Mononuclear cell (primary cell): ENCODE measurements around the gene WWTR1. TPM values are rescaled to one million over a fixed set of nuclear protein-coding genes. Genes with fewer than 3 reads are reported as not detected.

Experiments used
- H3K27me3 ChIP-seq: 2 replicates; pipeline ENCODE4 v1.6.0; 2011; ENCODE audit warnings: low read length, control low read depth; ENCODE audit not compliant: insufficient read depth
- H3K4me1 ChIP-seq: 2 replicates; pipeline ENCODE4 v1.5.1; 2011; ENCODE audit warnings: mild to moderate bottlenecking, low read length, control low read depth; ENCODE audit not compliant: insufficient read depth
- H3K4me3 ChIP-seq: 2 replicates; pipeline ENCODE4 v1.5.1; 2011; ENCODE audit warnings: mild to moderate bottlenecking, low read length, moderate library complexity
- H3K9me3 ChIP-seq: 2 replicates; pipeline ENCODE4 v1.5.1; 2011; ENCODE audit warnings: low read depth, mild to moderate bottlenecking, control low read depth, low read length
- total RNA-seq: library from RNA; depleted of rRNA; stranded (reverse); fragments of >200 nt; gene quantifications from one replicate; pipeline ENCODE4 v1.2.3, GENCODE V29; 2012

Gene WWTR1
- total RNA-seq, 1 donor: 0.31 TPM

DNA sequence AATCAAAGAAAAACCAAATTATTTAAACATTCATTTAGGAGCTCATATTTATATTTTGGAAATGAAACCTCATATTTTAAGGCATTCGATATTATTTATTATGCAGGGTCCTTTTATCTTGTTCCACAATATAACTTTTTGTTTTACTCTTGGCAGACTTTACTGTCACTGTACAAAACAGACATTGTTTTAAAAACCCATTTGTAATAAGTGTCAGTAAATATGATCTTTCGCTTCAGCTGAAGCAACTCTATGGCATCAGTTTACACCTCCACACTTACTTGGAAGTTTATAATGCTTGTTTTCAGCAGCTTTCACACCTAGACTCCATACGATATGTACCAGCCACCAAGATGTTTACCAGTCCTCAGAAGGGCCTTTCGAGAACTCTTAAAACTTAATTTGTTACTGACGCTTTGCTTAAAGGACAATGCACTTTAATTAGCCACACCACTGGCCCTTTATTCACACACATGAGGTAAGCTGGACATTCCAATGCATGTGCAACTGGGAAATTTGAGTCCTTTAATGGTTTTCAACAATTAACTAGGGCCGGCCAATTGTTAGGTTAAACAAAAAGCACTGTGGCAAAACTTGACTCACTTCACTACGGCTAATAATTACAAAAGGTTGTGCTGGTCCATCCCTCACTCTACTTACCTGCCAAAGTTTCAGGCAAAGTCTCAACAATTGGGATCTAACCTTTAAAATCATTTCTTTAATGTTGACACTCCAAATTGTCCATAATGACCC lies 16.7 kb downstream of the WWTR1 start:
- no peak overlapping the region for H3K4me3 ChIP-seq
- peaks cover 17% of the 10 kb centered on the region for H3K27me3 ChIP-seq
- no peaks in the 10 kb centered on the region for H3K4me1 ChIP-seq
- no peaks in the 10 kb centered on the region for H3K9me3 ChIP-seq

GRCh38 chr3:149639093-149639486 lies 18.7 kb downstream of the WWTR1 start:
- Histone ChIP-seq H3K9me3 (no peaks in the 10 kb centered on the region), H3K4me1 (no peaks in the 10 kb centered on the region), H3K27me3 (peaks cover 27% of the 10 kb centered on the region), H3K4me3 (no peak overlapping the region)

- H3K27me3 ChIP-seq: peaks cover 33% of the 10 kb centered on the region
- no peaks in the 10 kb centered on the region for H3K9me3 ChIP-seq
- H3K4me3 ChIP-seq: no peak overlapping the region
- no peaks in the 10 kb centered on the region for H3K4me1 ChIP-seq
Measured at GRCh38 chr3:149638228-149639092, 19.4 kb downstream of the WWTR1 start.

GRCh38 chr3:149635396-149635795 lies 22.4 kb downstream of the WWTR1 start:
- peaks cover 56% of the 10 kb centered on the region for H3K27me3 ChIP-seq
- no peaks in the 10 kb centered on the region for H3K9me3 ChIP-seq
- H3K4me3 ChIP-seq: no peak overlapping the region
- no peaks in the 10 kb centered on the region for H3K4me1 ChIP-seq

- H3K27me3 ChIP-seq: peaks cover 59% of the 10 kb centered on the region
- H3K4me3 ChIP-seq: no peak overlapping the region
- no peaks in the 10 kb centered on the region for H3K9me3 ChIP-seq
- H3K4me1 ChIP-seq: no peaks in the 10 kb centered on the region
Measured at GRCh38 chr3:149634573-149634972, 23.3 kb downstream of the WWTR1 start.

- Histone ChIP-seq H3K27me3 (peaks cover 64% of the 10 kb centered on the region), H3K4me3 (no peak overlapping the region), H3K9me3 (no peaks in the 10 kb centered on the region), H3K4me1 (no peaks in the 10 kb centered on the region)
Measured at GRCh38 chr3:149634072-149634471, 23.8 kb downstream of the WWTR1 start.

DNA sequence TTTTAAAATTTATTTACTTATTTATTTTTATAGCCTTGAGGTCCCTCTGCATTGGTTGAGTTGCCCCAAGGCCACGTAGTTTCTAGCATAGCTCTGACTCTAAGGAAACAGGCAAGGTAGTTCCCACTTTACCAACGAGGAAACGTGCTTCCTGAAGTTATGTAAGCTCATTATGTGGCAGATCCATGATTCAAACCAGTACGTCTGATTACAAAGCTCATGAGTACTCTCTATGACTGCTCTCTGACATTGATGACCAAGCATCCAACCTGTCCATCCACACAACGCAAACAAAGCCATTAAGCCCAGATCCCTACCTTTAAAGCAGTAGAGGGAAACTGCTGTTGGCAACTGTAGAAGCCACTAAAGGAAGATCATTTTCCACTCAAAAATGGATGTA lies 25.6 kb downstream of the WWTR1 start:
- Histone ChIP-seq H3K9me3 (no peaks in the 10 kb centered on the region), H3K4me1 (no peaks in the 10 kb centered on the region), H3K4me3 (no peak overlapping the region), H3K27me3 (peaks cover 61% of the 10 kb centered on the region)

DNA sequence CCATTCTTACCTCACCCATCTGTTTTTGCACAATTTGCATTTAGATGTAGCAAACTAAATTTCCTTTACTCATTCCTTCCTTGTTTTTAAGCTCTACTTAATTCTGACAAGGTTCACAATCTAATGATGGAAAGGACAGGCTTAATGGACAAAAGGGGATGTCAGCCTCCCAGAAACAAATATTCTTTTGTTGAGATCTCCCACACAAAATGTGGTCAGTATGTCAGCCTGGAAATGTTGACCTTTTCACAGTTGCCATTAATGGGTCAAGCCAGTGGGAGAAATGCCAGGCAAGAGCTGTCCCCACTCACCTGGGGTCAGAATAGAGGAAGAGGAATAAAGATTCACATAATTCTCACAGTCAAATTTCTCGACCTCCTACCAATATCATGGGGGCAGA lies 27.0 kb downstream of the WWTR1 start:
- Histone ChIP-seq H3K4me3 (no peak overlapping the region), H3K9me3 (no peaks in the 10 kb centered on the region), H3K27me3 (peaks cover 71% of the 10 kb centered on the region), H3K4me1 (no peaks in the 10 kb centered on the region)

DNA sequence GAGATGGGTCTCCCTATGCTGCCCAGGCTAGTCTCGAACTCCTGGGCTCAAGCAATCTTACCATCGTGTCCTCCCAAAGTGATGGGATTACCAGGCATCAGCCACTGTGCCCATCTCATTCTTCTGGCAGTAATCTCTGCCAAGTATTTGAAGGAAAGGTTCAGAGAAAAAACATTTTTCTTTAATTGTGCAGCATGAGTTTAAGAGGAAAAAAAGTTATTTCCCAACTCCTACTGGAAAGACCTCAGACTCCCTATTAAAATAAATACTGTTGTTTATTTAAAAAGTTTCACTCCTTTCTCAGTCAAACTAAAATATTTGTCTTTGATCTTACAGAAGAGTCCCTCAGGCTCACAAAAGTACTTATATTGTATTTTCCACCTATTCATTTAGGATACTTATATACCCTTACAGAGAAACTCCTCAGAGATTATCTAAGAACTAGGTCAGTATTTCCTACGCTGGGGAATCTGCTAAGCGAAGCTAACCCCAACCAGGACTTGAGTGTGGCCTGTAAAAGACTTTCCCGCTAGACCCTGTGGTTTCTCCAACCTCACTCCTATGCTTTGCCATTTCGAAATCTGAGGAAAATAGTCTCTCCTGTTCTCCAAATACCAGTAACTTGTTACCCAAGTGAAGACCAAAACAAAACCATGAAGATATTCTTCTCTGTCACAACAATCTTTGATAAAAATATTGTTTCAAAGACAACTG lies 28.7 kb downstream of the WWTR1 start:
- Histone ChIP-seq H3K4me3 (no peak overlapping the region), H3K4me1 (no peaks in the 10 kb centered on the region), H3K27me3 (peaks cover 70% of the 10 kb centered on the region), H3K9me3 (no peaks in the 10 kb centered on the region)

DNA sequence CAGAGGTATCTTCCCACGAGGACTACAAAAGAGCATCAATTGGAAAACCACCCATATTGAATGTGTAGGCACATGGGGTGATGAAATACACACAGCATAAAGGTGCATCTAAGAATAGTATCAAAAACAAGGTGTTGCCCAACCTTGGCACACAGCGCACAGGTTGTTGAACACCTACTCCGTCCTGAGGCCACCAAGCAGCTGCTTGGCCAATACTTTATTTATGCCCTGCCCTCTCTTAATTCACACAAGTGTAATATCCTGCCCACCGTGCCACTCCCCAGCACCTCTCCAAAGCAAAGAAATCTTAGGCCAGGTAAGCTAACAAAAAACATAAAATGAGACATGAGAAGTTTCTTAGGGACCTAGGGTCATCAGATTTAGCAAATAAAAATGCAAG lies 31.2 kb downstream of the WWTR1 start:
- Histone ChIP-seq H3K4me3 (no peak overlapping the region), H3K27me3 (peaks cover 55% of the 10 kb centered on the region), H3K9me3 (no peaks in the 10 kb centered on the region), H3K4me1 (peaks cover 4% of the 10 kb centered on the region)

DNA sequence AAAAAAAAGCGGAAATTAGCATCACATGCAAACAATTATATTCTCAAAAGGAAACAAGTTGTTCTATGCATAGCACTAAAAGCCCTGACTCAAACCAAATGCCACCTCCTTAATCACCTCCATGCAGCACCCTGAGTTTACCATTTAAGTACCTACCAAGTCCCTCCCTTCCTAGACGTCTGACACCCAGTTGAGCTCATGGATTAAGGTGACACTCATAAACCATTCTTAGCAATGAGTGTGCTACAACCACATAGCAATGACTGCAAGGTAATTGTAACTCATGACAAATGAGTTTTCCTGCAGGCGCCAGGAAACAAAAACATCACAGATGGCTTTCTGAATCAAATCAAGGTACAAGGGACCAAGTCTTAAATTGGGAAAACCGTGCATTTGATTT lies 32.0 kb downstream of the WWTR1 start:
- Histone ChIP-seq H3K4me3 (no peak overlapping the region), H3K9me3 (no peaks in the 10 kb centered on the region), H3K4me1 (peaks cover 4% of the 10 kb centered on the region), H3K27me3 (peaks cover 54% of the 10 kb centered on the region)

DNA sequence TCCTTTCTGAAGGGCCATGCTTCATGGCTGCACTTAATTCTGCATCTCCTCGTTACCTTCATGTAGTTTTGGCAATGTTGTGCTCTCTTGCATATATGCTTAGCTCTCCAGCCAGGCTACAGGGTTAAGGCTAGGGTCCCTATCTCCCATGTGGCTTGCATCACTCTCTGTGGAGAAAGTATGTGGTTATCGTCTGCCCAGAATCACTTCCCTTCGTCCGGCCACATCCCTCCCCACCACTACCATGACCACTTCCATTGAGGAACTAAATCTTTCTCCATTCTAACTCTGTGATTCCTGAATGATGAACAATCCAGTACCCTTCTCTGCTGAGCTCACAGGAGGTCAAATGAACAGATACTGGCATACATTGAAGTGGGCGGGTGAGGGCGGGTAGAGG lies 34.0 kb downstream of the WWTR1 start:
- Histone ChIP-seq H3K27me3 (peaks cover 58% of the 10 kb centered on the region), H3K4me1 (peaks cover 4% of the 10 kb centered on the region), H3K4me3 (no peak overlapping the region), H3K9me3 (no peaks in the 10 kb centered on the region)

DNA sequence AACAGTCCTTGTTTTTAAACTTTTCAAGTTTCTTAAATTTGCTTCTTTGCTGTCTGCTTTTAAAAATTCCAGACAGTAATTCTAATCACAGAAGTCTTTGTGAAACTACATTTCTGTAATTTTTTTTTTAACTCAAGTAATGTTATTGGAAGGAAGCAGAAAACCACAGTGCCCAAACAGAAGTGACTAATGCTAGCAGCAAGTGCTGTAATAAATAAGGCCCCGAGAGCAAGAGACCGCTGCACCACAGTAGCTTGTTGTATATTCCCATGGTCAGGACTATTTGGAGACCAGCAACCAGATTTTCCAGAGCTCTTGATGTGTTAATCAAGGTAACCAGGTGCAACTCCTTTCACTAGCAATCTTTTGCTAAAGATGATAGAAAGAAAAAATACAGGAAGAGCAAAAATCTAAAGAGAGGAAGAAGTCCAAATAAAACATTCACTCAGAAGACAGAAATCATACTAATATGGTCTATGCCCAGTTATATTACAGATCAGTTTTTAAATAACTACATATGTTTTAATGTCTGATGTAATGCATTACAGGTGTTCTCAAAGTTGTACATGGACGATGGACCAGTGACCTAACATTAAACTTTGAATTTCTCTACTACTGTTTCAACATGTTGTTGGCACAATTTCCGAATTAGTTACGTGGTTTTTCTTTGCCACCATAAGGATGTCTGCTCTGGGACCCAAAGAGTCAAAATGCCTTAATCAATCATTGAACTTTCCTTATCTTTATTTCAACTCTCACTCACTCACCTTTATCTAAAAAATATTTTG lies 36.4 kb downstream of the WWTR1 start:
- Histone ChIP-seq H3K4me3 (no peak overlapping the region), H3K9me3 (no peaks in the 10 kb centered on the region), H3K4me1 (peaks cover 4% of the 10 kb centered on the region), H3K27me3 (peaks cover 64% of the 10 kb centered on the region)

DNA sequence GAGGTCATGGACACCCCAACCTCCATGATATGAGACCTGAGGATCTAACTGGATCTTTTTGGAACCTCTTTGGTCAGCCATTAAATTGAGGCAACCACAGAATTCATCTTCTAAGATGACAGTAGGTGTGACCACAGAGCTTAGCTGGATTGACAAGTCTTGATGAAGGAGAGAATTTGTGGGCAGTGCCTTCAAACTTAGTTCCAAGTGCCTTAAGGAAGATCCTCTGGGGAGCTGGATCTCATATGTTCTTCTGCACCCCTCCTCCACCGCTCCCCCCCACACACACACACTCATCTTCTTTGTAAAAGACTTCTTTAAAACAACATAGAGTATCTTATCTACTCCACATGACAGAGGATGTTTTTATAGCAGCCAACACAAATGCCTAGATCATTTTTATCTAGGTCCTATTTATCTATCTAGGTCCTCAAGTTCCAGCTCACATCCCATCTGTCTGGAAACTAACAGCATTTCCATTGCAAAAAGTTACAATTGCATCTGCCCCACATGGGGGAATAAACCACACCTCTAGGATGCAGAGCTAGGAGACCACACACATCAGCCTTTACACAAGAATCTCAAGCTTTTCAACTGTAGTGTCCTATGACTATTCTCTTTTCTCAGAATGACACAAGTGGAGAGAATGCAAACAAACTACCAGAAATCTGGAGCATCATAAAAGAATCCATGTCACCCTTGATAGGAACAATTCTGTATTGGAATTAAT lies 37.4 kb downstream of the WWTR1 start:
- no peak overlapping the region for H3K4me3 ChIP-seq
- H3K27me3 ChIP-seq: peaks cover 58% of the 10 kb centered on the region
- peaks cover 4% of the 10 kb centered on the region for H3K4me1 ChIP-seq
- H3K9me3 ChIP-seq: no peaks in the 10 kb centered on the region
